ENCODE data around the gene PEAK1.

DNA sequence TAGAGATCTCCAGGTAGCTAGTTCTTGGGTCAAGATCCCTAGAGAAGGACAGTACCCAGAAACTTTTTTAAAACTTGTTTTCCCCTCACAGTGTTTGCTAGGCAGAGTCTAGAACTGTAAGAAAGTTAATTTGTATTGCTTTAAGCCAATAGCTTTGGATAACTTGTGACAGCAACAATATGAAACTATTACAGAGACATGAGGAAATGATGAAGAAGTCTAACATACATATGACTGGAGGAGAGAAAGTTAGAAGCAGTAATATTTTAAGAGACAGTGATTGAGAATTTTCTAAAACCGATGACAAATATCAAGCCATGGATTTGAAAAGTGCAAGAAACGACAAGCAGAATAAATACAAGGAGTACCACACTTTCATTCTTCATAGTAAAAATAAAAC, 10.7 kb upstream of the PEAK1 start:
- TF ChIP-seq, protein P1, sequence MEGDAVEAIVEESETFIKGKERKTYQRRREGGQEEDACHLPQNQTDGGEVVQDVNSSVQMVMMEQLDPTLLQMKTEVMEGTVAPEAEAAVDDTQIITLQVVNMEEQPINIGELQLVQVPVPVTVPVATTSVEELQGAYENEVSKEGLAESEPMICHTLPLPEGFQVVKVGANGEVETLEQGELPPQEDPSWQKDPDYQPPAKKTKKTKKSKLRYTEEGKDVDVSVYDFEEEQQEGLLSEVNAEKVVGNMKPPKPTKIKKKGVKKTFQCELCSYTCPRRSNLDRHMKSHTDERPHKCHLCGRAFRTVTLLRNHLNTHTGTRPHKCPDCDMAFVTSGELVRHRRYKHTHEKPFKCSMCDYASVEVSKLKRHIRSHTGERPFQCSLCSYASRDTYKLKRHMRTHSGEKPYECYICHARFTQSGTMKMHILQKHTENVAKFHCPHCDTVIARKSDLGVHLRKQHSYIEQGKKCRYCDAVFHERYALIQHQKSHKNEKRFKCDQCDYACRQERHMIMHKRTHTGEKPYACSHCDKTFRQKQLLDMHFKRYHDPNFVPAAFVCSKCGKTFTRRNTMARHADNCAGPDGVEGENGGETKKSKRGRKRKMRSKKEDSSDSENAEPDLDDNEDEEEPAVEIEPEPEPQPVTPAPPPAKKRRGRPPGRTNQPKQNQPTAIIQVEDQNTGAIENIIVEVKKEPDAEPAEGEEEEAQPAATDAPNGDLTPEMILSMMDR (IDR thresholded peaks at IDR 0.05) = no peak
- TF ChIP-seq POLR2A (IDR thresholded peaks at IDR 0.05) (no peak), EP300 (IDR thresholded peaks at IDR 0.05) (no peak)
